HEK293T (cell line): ENCODE results near the gene QPCT.

Source experiments
- CTCF ChIA-PET: fragments of 350-600 bp; formaldehyde crosslinking; extraction: SDS; loops from one replicate; lab custom pipeline; 2021; ENCODE audit warnings: antibody characterized with exemption, inconsistent platforms; lab: Yijun Ruan, JAX
- POLR2A ChIA-PET: fragments of 350-600 bp; formaldehyde crosslinking; extraction: SDS; loops from one replicate; lab custom pipeline; 2020; ENCODE audit warnings: antibody characterized with exemption, inconsistent platforms; lab: Yijun Ruan, JAX
- DNase-seq: peaks from one replicate; pipeline ENCODE4 v3.0.0; 2012; ENCODE audit warnings: mixed read lengths; ENCODE audit errors: extremely low spot score
- ARNT ChIP-seq: fragments of 450-650 bp; IDR thresholded peaks from 2 replicates; pipeline ENCODE4 v1.6.1; 2017; ENCODE audit warnings: mild to moderate bottlenecking
- BHLHE40 ChIP-seq: fragments of 450-650 bp; IDR thresholded peaks from 2 replicates; pipeline ENCODE4 v1.6.1; 2016; ENCODE audit warnings: mild to moderate bottlenecking, moderate library complexity, borderline replicate concordance
- CTBP1 ChIP-seq: fragments of 450-650 bp; IDR thresholded peaks from 2 replicates; pipeline ENCODE4 v1.6.1; 2016; ENCODE audit warnings: borderline replicate concordance
- ELF4 ChIP-seq: fragments of 450-650 bp; IDR thresholded peaks from 2 replicates; pipeline ENCODE4 v1.6.1; 2017; ENCODE audit warnings: antibody characterized with exemption
- FOXA1 ChIP-seq: fragments of 450-650 bp; IDR thresholded peaks from 2 replicates; pipeline ENCODE4 v1.6.1; 2016; ENCODE audit warnings: mild to moderate bottlenecking
- FOXK2 ChIP-seq: fragments of 450-650 bp; IDR thresholded peaks from 2 replicates; pipeline ENCODE4 v1.6.1; 2016; ENCODE audit warnings: mild to moderate bottlenecking
- FOXM1 ChIP-seq: fragments of 450-650 bp; IDR thresholded peaks from 2 replicates; pipeline ENCODE4 v1.6.1; 2017; ENCODE audit warnings: mild to moderate bottlenecking, borderline replicate concordance
- HDGF ChIP-seq: fragments of 450-650 bp; IDR thresholded peaks from 2 replicates; pipeline ENCODE4 v1.6.1; 2017; ENCODE audit warnings: antibody characterized with exemption, borderline replicate concordance
- L3MBTL2 ChIP-seq: fragments of 450-650 bp; conservative IDR thresholded peaks from 2 replicates; pipeline ENCODE4 v1.6.1; 2016; ENCODE audit warnings: mild to moderate bottlenecking
- LEF1 ChIP-seq: fragments of 450-650 bp; IDR thresholded peaks from 2 replicates; pipeline ENCODE4 v1.6.1; 2017; ENCODE audit warnings: mild to moderate bottlenecking, borderline replicate concordance
- NFRKB ChIP-seq: fragments of 450-650 bp; IDR thresholded peaks from 2 replicates; pipeline ENCODE4 v1.6.1; 2016; ENCODE audit warnings: mild to moderate bottlenecking, moderate library complexity
- SP1 ChIP-seq: fragments of 450-650 bp; IDR thresholded peaks from 2 replicates; pipeline ENCODE4 v1.6.1; 2017
- SUZ12 ChIP-seq: fragments of 450-650 bp; IDR thresholded peaks from 2 replicates; pipeline ENCODE4 v1.6.1; 2016; ENCODE audit warnings: mild to moderate bottlenecking
- TARDBP ChIP-seq: fragments of 450-650 bp; IDR thresholded peaks from 2 replicates; pipeline ENCODE4 v1.6.1; 2016
- ZNF384 ChIP-seq: fragments of 450-650 bp; IDR thresholded peaks from 2 replicates; pipeline ENCODE4 v1.6.1; 2016
- TF ChIP-seq, protein P1 (sequence below): fragments of 450-650 bp; IDR thresholded peaks from 2 replicates; pipeline ENCODE4 v1.6.1; 2016

Gene QPCT

GRCh38 chr2:37302701-37303252 lies 41.7 kb upstream of the QPCT start:
- ChIA-PET POLR2A (no interaction called here), CTCF (interaction anchor here (0.6 kb wide), 1 partner anchor 360 kb away, joined by 4 read pairs; no protein-coding TSS in a partner anchor)
- DNase-seq = no peak
- no peak for TF ChIP-seq LEF1
- TF ChIP-seq L3MBTL2 = no peak
- TF ChIP-seq FOXM1 = no peak
- no peak for TF ChIP-seq SP1
- no peak for TF ChIP-seq FOXA1
- no peak for TF ChIP-seq ELF4
- no peak for TF ChIP-seq HDGF
- TF ChIP-seq, protein P1, sequence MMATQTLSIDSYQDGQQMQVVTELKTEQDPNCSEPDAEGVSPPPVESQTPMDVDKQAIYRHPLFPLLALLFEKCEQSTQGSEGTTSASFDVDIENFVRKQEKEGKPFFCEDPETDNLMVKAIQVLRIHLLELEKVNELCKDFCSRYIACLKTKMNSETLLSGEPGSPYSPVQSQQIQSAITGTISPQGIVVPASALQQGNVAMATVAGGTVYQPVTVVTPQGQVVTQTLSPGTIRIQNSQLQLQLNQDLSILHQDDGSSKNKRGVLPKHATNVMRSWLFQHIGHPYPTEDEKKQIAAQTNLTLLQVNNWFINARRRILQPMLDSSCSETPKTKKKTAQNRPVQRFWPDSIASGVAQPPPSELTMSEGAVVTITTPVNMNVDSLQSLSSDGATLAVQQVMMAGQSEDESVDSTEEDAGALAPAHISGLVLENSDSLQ = no peak
- TF ChIP-seq FOXK2 = no peak
- TF ChIP-seq BHLHE40 = no peak
- TF ChIP-seq ARNT = no peak
- TF ChIP-seq ZNF384 = no peak
- TF ChIP-seq TARDBP = no peak

GRCh38 chr2:37306024-37306423 lies 38.4 kb upstream of the QPCT start:
- POLR2A ChIA-PET = no interaction called here
- TF ChIP-seq L3MBTL2 = no peak
- no peak for TF ChIP-seq ARNT
- TF ChIP-seq LEF1 = no peak
- CTCF ChIA-PET = no interaction called here
- DNase-seq = no peak

DNA sequence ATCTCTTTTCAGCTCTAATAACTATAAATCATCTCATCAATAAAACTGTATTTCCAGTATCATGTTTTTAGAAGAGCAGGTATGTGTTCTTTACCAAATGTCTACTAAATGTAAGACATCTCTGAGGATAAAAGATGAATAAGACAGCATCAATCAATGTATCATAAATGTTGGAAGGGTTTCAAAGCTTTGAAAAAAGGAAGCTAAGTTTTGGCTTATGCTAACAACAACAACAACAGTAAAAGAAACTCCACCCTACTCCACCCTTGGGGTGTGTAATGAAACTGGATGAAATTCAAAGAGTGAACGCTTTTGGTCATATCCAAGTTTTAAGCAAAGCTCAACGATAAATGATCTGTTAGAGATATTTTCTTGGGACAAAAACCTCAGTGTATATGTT lies 36.9 kb upstream of the QPCT start:
- DNase-seq = no peak
- POLR2A ChIA-PET = no interaction called here
- CTCF ChIA-PET = no interaction called here
- TF ChIP-seq HDGF (no peak), ARNT (no peak), NFRKB (no peak), SUZ12 (no peak)
- TF ChIP-seq, protein P1 = peak; percentile 41; the same call in 1 of the 2 replicates

DNA sequence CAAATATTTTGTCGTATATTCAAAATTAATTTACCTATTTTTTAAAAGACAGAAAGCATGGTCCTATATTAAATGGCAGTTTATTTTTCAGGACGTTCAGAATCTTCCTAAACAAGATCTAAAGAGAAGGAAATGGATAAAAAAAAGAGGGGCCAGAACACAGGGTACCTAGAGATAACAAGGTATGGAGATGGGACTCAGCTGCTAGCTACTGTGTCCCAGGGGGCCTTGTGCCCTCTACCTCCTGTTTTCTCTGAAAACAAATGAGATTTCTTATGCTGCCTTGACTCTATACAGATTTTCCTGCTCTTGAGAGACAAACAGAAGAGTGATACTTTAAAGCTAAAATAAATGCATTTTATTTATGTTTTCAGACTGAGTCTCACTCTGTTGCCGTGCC lies 29.1 kb upstream of the QPCT start:
- ChIA-PET POLR2A (interaction anchor here (0.7 kb wide), 1 partner anchor 9 kb away, joined by 3 read pairs; the partner anchor contains the start of gene PRKD3), CTCF (no interaction called here)
- TF ChIP-seq ARNT = no peak
- TF ChIP-seq BHLHE40 = no peak
- no peak for TF ChIP-seq LEF1
- TF ChIP-seq SUZ12 = no peak
- TF ChIP-seq SP1 = no peak
- no peak for TF ChIP-seq L3MBTL2
- TF ChIP-seq FOXM1 = no peak
- TF ChIP-seq HDGF = no peak
- no peak for TF ChIP-seq NFRKB
- TF ChIP-seq, protein P1 = no peak
- no peak for TF ChIP-seq ELF4
- DNase-seq = no peak

GRCh38 chr2:37316181-37316580 lies 28.2 kb upstream of the QPCT start:
- TF ChIP-seq L3MBTL2 = no peak
- no peak for TF ChIP-seq FOXM1
- TF ChIP-seq FOXA1 = no peak
- no peak for TF ChIP-seq FOXK2
- no peak for TF ChIP-seq HDGF
- TF ChIP-seq TARDBP = no peak
- TF ChIP-seq CTBP1 = no peak
- TF ChIP-seq NFRKB = no peak
- no peak for TF ChIP-seq BHLHE40
- TF ChIP-seq LEF1 = no peak
- no peak for TF ChIP-seq SP1
- TF ChIP-seq SUZ12 = no peak
- TF ChIP-seq, protein P1 = no peak
- no peak for TF ChIP-seq ZNF384
- ChIA-PET CTCF (no interaction called here), POLR2A (no interaction called here)
- no peak for DNase-seq

GRCh38 chr2:37317746-37318145 lies 26.7 kb upstream of the QPCT start:
- no peak for TF ChIP-seq SP1
- 0 out of 2 replicates have a peak, but pooled peaks have one; percentile 20 for TF ChIP-seq ZNF384
- no peak for DNase-seq
- ChIA-PET POLR2A (no interaction called here), CTCF (interaction anchor here (0.6 to 0.8 kb wide), 3 partner anchors 26 to 883 kb away, joined by 3 to 8 read pairs (median 3); no protein-coding TSS in a partner anchor)
